ENCODE results near the gene GPC4.

DNA sequence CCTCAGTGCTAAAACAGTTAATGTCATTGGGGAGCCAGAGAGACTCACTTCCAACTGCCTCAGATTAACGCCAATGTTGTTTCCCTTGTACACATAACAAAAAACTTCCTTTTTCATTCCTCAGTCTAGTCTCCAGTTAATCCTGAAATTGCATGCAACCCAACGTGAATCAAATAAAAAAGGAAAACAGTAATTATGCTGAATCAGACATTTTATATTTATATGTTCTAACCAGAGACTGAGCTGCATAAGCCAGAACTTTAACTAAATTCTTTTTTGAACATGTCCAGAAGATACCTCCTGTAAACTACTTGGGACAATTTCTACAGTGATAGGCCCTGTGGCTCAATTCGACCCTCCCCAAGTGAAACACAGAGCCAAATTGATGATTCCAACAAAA lies 4.7 kb downstream of the GPC4 start:
- TF ChIP-seq, protein P1, sequence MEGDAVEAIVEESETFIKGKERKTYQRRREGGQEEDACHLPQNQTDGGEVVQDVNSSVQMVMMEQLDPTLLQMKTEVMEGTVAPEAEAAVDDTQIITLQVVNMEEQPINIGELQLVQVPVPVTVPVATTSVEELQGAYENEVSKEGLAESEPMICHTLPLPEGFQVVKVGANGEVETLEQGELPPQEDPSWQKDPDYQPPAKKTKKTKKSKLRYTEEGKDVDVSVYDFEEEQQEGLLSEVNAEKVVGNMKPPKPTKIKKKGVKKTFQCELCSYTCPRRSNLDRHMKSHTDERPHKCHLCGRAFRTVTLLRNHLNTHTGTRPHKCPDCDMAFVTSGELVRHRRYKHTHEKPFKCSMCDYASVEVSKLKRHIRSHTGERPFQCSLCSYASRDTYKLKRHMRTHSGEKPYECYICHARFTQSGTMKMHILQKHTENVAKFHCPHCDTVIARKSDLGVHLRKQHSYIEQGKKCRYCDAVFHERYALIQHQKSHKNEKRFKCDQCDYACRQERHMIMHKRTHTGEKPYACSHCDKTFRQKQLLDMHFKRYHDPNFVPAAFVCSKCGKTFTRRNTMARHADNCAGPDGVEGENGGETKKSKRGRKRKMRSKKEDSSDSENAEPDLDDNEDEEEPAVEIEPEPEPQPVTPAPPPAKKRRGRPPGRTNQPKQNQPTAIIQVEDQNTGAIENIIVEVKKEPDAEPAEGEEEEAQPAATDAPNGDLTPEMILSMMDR (IDR thresholded peaks at IDR 0.05): no peak
- no peak for TF ChIP-seq POLR2A (IDR thresholded peaks at IDR 0.05)

Measured in Peyer's patch (tissue), 4 donors.